H1 (cell line): ENCODE results near the gene CDK5RAP2. TPM values are rescaled to one million over a fixed set of nuclear protein-coding genes. Genes with fewer than 3 reads are reported as not detected.

Experiments used
- CBX8 ChIP-seq: fragments of 300-800, 300-1000 bp; sonication (generic); IDR thresholded peaks from 2 replicates; pipeline ENCODE4 v1.7.1; 2016; ENCODE audit warnings: low read depth, low read length, borderline replicate concordance
- CHD7 ChIP-seq: fragments of 300-600 bp; sonication (generic); IDR thresholded peaks from 2 replicates; pipeline ENCODE4 v1.7.1; 2012; ENCODE audit warnings: low read length, moderate library complexity, mild to moderate bottlenecking, inconsistent platforms; ENCODE audit not compliant: insufficient replicate concordance
- polyA plus RNA-seq, 7 experiments: library from polyadenylated mRNA; depleted of rRNA in 3 of 7; stranded (reverse) in 5 of 7; unstranded in 2 of 7; fragments of >200 nt in 5 of 7; fragments of 200-250 nt in 2 of 7; gene quantifications; 1 replicate in 5 of 7; 2 replicates in 1 of 7; 4 replicates in 1 of 7; pipeline versions ENCODE4 v1.2.1 to v1.2.3, GENCODE V29; 2011 to 2013; ENCODE audit warnings: missing spikeins in 2 of 7, mixed read lengths in 2 of 7
- total RNA-seq: library from RNA; stranded (reverse); fragmentation: NEBNext Ultra II Directional; extraction: Animal tissue kit (Norgen Biotek cat#: 25700); gene quantifications from 2 replicates; pipeline ENCODE4 v1.2.1, GENCODE V29; 2021

Gene CDK5RAP2
- total and polyA plus RNA-seq, 2 of the 8 experiments (the other 6 are each of a cell fraction or from before 2014, with no cell fraction given): 19.8 to 49.4 TPM

DNA sequence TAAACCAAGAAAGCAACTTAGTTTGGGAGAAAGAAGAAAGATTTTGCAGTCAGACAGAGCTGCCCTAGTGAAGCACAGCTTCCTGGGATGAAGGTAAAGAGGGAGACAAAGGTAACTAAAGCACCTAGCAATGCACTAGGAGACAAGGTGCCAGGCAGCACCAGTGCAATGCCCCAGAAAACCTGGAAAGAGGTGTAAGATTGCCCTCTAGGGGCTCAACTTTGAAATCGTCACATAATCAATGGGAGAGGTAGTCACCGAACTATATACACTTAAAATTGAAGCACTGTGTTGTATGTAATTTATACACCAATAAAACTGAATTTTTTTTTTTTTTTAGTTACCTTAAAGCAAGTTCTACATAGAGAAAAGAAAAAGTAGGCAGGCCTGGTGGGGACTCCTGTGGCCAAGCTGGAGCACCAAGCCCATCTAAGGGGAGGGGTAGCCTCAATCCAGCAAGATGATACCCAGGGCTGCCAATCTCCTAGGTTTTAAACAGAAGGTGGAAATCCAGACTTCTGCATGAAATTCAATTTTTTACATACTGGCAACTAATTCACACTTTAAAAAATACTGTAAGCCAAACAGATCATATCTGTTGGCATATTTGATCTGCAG, 48.2 kb downstream of the CDK5RAP2 start (continued):
- TF ChIP-seq CHD7: no peak
- TF ChIP-seq CBX8: no peak
